GM18507 (cell line): Measurements from ENCODE around the gene ADARB2.
"Not testable (repeated sequence)": the region's sequence is repeated elsewhere in the genome, so short reads cannot be mapped to it uniquely, and the experiment has no call there.

Experiments used
- DNase-seq: peaks from one replicate; pipeline ENCODE4 v3.0.0; 2011; ENCODE audit warnings: low read depth; ENCODE audit not compliant: insufficient read length; ENCODE audit errors: extremely low spot score
- FAIRE-seq: peaks from 2 replicates; lab custom pipeline; 2011; peaks lifted over from hg19 to GRCh38; lab: Jason Lieb, UNC

ADARB2 gene

GRCh38 chr10:1249142-1249920 is 488.0 kb downstream of the ADARB2 start:
- no peak for DNase-seq
- no peak for FAIRE-seq

- DNase-seq, FAIRE-seq: not testable (repeated sequence)
Observed at GRCh38 chr10:1248262-1248630, 489.1 kb downstream of the ADARB2 start.

- FAIRE-seq: no peak
- no peak for DNase-seq
Observed at GRCh38 chr10:1247598-1248261, 489.6 kb downstream of the ADARB2 start.

DNA sequence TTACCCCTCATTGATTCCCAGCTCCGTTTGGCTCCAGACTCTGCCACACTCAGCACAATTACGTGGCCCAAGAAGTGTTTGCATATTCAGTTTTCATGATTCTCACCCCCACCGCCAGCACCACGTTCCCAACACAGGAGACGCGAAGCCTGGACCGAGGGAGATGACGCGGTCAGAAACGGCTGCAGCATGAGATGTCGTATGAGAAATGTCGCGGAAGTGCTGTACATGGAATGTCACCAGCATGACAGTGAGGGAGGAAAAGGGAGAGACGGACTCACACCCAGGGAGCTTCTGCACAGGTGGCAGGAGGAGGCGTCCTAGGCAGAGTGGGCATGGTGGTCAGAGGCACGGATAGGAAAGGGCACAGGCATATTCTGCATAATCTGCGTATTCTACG is 492.8 kb downstream of the ADARB2 start:
- FAIRE-seq: no peak

GRCh38 chr10:1243486-1244234 is 493.7 kb downstream of the ADARB2 start:
- FAIRE-seq (no peak), DNase-seq (no peak)

More for the DNA sequence above, 492.8 kb downstream of the ADARB2 start:
- no peak for DNase-seq

GRCh38 chr10:1242975-1243374 is 494.4 kb downstream of the ADARB2 start:
- FAIRE-seq (no peak), DNase-seq (no peak)

GRCh38 chr10:1241973-1242935 is 495.1 kb downstream of the ADARB2 start:
- no peak for DNase-seq

DNA sequence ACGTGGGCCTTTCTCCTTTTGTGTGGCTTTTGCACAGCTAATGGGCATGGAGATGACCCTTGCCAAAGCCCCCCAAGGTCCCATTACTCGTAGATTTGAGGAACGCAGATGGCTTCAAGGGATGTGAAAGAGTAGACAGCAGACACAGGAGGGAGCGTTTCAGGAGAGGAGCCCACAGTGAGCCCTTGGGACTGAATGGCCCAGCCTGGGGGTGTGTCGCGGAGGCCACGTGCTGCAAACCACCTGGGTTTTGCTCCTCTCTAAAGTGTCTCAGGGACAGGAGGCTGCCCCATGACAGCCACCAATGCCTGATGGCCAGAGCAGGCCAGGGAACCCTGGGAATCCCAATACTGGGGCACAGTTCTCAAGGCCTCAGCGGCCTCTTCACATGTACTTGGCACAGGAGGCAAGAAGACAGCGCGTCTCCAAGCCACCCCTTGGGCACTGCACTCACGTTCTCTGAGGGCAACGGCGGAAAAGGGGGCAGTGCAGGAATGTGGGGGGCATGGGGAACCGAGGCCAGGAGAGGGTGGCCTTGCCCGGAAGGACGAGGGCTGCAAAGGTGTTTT is 495.9 kb downstream of the ADARB2 start:
- DNase-seq: no peak
- no peak for FAIRE-seq

More at GRCh38 chr10:1241973-1242935, 495.1 kb downstream of the ADARB2 start:
- no peak for FAIRE-seq

GRCh38 chr10:1240341-1240775 is 497.0 kb downstream of the ADARB2 start:
- FAIRE-seq (no peak), DNase-seq (no peak)

DNA sequence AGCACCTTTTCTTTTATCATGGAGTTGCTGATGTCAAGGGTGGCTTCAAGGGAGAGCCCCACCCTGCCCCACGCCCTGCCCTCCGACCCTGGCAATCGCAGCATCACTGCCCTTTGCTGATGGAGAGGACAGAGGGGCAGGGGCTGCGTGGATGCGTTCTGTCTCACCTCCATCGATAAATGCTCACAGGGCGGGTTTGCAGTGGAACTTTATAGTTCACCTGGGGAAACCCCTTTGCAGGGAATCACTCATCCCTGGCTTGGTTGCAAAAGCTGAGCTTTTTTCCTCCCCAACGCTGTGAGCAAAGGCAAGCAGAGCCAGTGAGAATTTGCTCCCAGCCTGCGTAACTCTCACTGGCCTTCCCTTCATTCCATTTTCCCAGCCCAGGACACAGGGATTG is 504.3 kb downstream of the ADARB2 start:
- no peak for FAIRE-seq
- DNase-seq: no peak

DNA sequence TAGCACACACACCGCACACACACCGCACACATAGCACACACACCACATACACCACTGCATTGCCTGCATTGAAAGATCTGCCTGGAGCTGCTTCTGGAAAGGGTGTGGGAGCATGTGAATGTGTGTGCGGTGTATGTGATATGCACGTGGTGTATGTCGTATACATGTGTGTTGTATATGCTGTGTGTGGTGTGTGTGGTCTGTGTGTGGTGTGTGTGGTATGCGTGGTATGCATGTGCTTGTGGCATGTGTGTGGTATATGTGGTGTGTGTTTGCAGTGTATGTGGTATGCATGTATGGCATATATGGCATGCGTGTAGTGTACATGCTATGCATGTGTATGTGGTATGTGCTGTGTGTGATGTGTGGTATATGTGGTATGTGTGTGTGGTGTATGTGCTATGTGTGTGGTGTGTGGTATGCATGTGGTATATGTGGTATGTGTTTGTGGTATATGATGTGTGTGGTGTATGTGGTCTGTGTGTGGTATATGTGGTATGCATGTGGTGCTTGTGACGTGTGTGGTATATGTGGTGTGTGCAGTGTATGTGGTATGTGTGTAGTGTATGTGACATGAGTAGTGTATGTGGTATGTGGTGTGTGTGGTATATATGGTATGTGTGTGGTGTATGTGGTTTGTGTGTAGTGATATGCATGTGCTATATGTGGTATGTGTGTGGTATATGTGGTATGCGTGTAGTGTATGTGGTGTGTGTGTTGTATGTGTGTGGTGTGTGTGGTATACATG is 505.0 kb downstream of the ADARB2 start:
- no peak for FAIRE-seq
- DNase-seq: no peak

GRCh38 chr10:1230592-1231275 is 506.6 kb downstream of the ADARB2 start:
- DNase-seq: no peak
- FAIRE-seq: no peak

DNA sequence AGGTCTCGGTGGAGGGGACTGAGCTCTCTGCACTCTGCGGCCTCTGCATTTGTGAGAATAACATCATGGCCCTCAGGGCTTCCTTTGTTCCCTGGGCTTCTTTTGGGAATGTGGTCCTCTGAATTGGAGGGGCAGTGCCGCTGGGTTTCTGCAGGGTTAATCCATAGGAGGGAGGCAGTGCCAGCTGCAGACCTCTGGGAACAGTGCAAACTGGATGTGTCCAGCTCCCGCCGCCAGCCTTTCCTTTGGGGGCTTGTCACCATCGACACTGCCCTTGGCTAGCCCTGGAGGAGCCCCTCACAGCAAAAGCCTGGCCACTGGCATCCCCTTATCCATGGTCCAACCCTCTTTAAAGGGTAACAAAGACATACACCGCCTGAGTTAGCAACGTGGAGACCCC is 507.2 kb downstream of the ADARB2 start:
- DNase-seq (no peak), FAIRE-seq (no peak)

- FAIRE-seq (no peak), DNase-seq (no peak)
Observed at GRCh38 chr10:1229574-1229973, 507.8 kb downstream of the ADARB2 start.

DNA sequence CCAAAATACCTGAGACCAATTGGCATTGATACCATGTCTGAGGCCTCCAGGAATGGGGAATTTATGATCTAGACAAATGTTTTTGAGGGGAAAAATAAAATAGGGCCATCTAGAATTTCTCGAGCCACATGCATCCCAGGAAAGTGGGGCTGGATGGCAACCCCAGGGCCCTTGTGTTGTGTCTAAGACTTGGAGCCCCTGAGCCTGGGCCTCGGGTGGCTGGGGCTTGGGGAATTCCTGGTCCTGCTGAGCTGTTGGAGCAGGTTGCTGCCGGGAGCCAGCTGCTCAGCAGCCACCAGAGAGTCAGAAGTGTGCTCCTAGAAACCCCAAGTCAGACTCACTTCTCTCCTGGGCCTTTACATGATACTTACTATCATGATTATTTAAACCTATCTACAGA is 508.2 kb downstream of the ADARB2 start:
- DNase-seq: no peak
- no peak for FAIRE-seq

GRCh38 chr10:1228467-1228975 is 508.8 kb downstream of the ADARB2 start:
- DNase-seq (no peak), FAIRE-seq (no peak)

DNA sequence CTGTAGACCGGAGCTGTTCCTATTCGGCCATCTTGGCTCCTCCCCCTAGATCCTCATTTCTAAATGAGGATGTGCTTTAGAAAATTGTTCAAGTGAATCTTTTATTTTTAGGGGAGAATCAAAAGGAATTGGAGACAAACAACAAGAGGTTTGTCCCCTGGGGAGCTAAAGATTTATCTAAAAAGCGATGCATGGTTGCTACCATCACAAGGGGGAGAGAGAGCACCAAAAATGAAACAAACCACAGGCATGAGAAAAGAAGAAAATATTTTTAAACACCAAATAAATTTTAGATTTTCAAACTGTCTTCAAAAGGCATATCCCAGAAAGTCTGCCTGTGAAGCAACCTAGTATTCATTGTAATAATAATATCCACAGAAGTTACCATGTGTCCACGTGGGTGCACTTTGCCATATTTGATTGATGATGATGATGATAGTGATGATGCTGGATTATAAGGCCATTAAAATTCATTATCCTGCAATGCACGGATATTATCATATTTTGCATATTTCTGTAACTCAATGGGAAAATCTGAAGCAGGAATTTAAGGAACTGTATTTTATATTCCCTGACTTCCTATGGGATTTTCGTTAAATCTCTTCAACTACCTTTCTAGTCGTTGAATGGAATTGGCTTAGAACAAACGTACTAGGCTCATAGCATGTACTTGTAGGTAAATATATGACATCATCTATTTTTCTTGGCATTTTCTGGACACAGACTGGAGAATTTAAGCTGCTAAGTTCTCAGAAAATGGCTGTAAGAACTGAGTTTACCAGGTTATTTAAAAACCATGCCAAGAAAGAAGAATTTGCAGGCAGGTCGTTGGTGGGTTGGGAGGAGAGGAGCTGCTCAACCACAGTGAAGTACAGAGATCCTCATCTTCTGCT is 509.6 kb downstream of the ADARB2 start:
- DNase-seq (no peak), FAIRE-seq (no peak)
